GM19463 (cell line): ENCODE data around the gene CTSF.
"Not testable (repeated sequence)": the region's sequence is repeated elsewhere in the genome, so short reads cannot be mapped to it uniquely, and the experiment has no call there.

ENCODE experiments used
- ATAC-seq: cut with Tn5 transposase; IDR thresholded peaks from one replicate; pipeline ENCODE4 v1.9.1; 2021; ENCODE audit warnings: mild to moderate bottlenecking, moderate library complexity; ENCODE audit not compliant: unreplicated experiment

CTSF gene

GRCh38 chr11:66540598-66540997 is 27.8 kb downstream of the CTSF start:
- ATAC-seq = not testable (repeated sequence)

DNA sequence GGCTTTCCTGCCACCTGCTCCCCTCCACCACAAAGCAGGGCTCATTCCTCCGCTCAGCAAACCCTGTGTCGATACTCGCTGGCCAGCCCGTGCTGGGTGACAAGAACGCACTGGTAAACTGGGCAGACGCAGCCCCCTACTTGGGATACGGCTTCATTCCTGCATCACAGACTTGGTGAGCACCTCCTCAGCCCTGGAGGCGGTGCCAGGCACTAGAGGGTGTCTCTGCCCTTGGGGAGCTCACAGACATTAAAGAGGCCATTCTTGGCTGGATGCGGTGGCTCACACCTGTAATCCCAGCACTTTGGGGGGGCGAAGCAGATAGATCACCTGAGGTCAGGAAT is 28.6 kb downstream of the CTSF start:
- ATAC-seq = no peak

DNA sequence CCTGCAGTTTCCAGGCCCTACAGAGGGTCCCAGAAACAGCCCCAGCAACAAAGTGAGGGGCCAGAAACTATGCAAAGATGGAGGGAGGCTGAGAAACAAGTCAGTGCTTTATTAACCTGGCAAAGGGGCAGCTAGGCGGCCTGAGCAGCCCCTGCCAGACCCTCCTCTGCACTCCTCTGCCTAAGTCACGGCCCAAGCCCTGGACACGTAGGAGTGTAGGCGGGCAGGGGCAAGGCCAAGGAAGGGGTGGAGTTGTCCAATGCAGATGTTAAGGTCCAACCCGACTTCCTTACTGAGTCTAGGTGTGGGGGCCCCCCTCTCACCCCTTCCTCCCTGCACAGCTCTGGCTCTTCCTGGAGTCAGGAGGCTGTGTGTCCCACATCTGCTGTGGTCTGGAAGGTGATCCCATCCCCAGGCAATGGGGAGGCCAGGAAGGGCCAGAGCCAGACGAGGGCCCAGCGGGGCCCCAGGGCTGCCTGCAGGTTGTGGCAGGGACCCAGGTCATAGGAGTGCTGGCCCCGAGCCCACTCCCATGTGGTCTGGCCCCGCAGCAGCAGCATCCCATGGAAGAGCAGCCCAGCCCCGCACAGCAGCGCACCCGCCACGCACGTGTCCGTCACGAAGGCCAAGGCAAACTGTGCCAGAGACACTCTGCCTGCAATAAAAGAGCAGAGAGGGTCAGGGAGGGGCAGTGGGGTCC is 29.1 kb downstream of the CTSF start:
- no peak for ATAC-seq

DNA sequence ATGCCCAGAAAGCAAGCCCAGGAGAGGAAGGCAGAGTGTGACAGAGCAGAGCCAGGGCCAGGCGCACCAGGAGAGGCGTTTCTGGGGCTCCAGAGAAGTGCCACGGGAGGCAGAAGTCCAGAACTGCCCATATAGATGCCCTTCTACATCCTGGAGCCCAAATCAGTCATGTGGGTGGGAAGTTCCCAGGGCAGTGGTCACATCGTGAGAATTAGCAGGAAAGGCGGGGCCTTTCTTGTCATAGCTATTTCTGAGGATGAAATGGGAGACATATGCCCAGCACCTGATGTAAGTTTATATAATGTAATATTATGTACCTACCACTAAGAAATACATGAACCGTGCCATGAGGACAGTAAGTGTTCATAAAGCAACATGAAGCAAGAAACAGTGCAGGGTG is 35.6 kb downstream of the CTSF start:
- no peak for ATAC-seq

GRCh38 chr11:66531841-66532240 is 36.6 kb downstream of the CTSF start:
- no peak for ATAC-seq

- no peak for ATAC-seq
These were observed 37.3 kb downstream of the CTSF start for GRCh38 chr11:66530927-66531709.

DNA sequence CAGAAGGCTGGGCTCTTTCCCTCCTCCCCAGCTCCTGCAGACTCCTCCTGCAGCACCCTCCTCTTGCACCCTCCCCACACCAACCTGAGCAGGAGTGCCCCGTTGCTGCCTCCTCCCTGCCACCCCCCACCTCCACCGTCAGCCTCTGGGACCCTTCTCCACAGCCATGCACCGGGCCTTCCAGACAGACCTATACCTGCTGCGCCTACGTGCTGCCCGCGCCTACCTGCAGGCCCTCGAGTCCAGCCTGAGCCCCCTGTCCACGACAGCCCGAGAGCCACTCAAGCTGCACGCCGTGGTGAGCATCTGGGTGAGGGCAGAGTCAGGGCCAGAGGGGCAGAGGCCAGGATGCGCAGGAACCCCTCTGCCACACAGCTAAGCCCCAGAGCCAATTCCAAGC is 38.8 kb downstream of the CTSF start:
- ATAC-seq = no peak

DNA sequence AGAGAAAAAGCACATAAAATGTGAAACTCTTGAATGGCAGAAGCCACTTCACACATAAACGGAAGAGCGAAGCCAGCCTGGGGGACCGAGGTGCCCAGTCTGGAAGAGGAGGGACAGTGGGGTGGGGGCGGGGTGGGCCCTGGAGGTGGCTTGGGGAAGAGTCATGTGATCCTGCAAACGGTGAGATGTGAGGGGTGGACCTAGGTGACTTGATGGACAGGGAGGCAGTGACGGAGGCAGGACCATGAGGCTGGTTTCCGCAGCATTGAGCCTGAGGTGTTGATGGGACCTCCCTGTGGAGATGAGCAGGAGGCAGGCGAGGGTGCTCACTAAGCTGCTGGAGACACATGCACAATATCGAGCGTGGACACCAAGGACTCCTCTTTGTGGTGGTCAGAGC is 39.3 kb downstream of the CTSF start:
- no peak for ATAC-seq

DNA sequence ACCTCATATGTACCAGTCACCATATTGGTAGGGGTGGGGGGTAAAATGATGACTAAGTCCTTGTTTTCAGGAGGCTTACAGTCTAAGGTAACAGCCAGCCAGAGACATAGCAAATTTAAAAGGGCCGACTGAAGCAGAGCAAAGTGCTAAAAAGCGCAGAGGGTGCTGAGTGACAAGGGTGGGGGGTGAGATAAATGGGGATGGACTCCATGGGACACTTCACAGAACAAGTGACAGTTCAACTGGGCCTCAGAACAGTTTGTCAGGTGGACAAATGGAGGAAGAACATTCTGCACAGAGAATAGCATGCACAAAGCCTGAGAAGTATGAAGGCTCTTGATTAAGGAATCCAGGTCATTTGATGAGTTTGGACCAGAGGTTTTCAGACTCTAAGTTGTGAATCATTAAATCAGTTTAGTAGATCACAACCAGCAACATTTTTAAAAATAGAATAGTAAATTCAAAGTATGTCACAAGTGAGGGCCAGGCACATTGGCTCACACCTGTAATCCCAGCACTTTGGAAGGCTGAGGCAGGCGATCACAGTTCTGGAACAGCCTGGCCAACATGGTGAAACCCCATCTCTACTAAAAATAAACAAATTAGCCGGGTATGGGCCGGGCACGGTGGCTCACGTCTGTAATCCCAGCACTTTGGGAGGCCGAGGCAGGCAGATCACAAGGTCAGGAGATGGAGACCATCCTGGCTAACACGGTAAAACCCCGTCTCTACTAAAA is 43.9 kb downstream of the CTSF start:
- ATAC-seq = no peak

DNA sequence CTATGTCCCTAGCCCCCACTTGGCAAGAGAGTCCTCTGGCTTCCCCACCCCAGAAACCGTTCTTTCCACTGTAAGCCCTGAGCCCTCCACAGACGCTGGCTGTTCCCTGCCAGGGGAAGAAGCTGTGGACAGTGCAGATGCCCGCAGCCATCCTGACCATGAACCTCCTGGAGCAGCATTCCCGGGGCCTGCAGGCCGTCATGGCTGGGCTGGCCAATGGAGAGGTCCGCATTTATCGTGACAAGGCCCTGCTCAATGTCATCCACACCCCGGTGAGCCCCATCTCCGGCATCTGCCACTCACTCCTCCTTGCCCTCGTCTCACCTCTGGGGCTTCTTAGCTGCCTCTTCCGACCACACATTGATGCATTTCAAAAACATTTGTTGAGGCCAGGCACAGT is 44.8 kb downstream of the CTSF start:
- no peak for ATAC-seq
